SK-N-SH treated with all-trans-retinoic acid at 6 μM for 48 hours (cell line): ENCODE data around the gene CHRNG.

Source experiments
- CSDC2 ChIP-seq: fragments of 250-450 bp; sonication (Bioruptor Pico); IDR thresholded peaks from 2 replicates; pipeline ENCODE4 v1.5.0; 2020; ENCODE audit warnings: mild to moderate bottlenecking, moderate library complexity
- OSR1 ChIP-seq: fragments of 250-450 bp; sonication (Bioruptor Pico); IDR thresholded peaks from 2 replicates; pipeline ENCODE4 v1.8.0; 2022; ENCODE audit warnings: moderate library complexity, mild to moderate bottlenecking, inconsistent platforms
- PPARA ChIP-seq: fragments of 250-450 bp; sonication (Bioruptor Pico); IDR thresholded peaks from 2 replicates; pipeline ENCODE4 v1.5.0; 2020; ENCODE audit warnings: mild to moderate bottlenecking, borderline replicate concordance
- RARB ChIP-seq: fragments of 250-450 bp; sonication (Bioruptor Pico); IDR thresholded peaks from 2 replicates; pipeline ENCODE4 v1.8.0; 2021; ENCODE audit warnings: mild to moderate bottlenecking, moderate library complexity
- TCF4 ChIP-seq: fragments of 250-450 bp; sonication (Bioruptor Pico); IDR thresholded peaks from 2 replicates; pipeline ENCODE4 v1.8.0; 2021; ENCODE audit warnings: mild to moderate bottlenecking, moderate library complexity, borderline replicate concordance
- ZFP30 ChIP-seq: fragments of 450-650 bp; formaldehyde crosslinking; IDR thresholded peaks from 2 replicates; pipeline ENCODE4 v1.5.0; 2022; ENCODE audit warnings: mild to moderate bottlenecking, moderate library complexity
- ZNF565 ChIP-seq: fragments of 450-650 bp; formaldehyde crosslinking; conservative IDR thresholded peaks from 2 replicates; pipeline ENCODE4 v1.5.0; 2020; ENCODE audit warnings: low read depth, mild to moderate bottlenecking, moderate library complexity
- ZNF8 ChIP-seq: fragments of 450-650 bp; formaldehyde crosslinking; IDR thresholded peaks from 2 replicates; pipeline ENCODE4 v1.5.0; 2020; ENCODE audit warnings: mild to moderate bottlenecking, moderate library complexity
- TF ChIP-seq, protein P1 (sequence below): fragments of 250-450 bp; sonication (Bioruptor Pico); IDR thresholded peaks from 2 replicates; pipeline ENCODE4 v1.8.0; 2020; ENCODE audit warnings: mild to moderate bottlenecking, moderate library complexity, borderline replicate concordance
- TF ChIP-seq, protein P2 (sequence below): fragments of 250-450 bp; sonication (Bioruptor Pico); IDR thresholded peaks from 2 replicates; pipeline ENCODE4 v1.8.0; 2021; ENCODE audit warnings: low read depth, mild to moderate bottlenecking, moderate library complexity, borderline replicate concordance
- TF ChIP-seq, protein P3 (sequence below): fragments of 250-450 bp; sonication (Bioruptor Pico); IDR thresholded peaks from 2 replicates; pipeline ENCODE4 v1.5.1; 2021; ENCODE audit warnings: mild to moderate bottlenecking, moderate library complexity

DNA sequence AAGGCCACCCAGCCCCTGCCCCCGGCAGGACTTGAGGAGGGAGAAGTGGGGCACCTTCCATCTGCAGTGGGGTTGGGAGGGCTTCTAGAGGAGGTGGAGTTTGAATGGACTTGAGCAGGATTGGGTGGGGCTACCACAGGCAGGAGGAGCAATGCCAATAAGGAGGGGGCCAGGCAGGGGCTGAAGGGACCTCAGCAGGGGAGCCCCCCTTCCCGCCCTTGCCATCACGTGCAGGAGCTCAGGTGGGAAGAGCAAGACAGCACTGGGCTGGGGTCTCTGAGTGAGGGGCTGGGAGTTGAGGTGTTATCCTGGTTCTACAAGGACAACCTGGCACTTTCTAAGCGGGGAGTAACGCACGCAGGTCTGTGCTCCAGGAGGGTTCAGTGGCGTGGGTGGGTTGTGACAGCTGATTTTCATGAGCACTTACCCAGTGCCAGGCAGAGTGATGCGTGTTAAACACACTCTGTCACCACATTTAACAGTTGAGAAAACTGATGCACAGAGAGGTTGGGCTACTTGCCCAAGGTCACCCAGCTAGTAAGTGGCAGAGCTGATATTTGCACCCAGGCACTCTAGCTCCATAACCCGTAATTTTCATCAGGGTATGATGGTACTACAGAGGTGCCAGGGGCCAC, 8.7 kb upstream of the CHRNG start:
- TF ChIP-seq CSDC2 (no peak), ZFP30 (CRISPR knock-in tag) (no peak), OSR1 (CRISPR knock-in tag) (no peak), ZNF8 (CRISPR knock-in tag) (no peak), TCF4 (CRISPR knock-in tag) (no peak), PPARA (CRISPR knock-in tag) (no peak), RARB (CRISPR knock-in tag) (no peak), ZNF565 (CRISPR knock-in tag) (no peak)
- TF ChIP-seq, protein P1, sequence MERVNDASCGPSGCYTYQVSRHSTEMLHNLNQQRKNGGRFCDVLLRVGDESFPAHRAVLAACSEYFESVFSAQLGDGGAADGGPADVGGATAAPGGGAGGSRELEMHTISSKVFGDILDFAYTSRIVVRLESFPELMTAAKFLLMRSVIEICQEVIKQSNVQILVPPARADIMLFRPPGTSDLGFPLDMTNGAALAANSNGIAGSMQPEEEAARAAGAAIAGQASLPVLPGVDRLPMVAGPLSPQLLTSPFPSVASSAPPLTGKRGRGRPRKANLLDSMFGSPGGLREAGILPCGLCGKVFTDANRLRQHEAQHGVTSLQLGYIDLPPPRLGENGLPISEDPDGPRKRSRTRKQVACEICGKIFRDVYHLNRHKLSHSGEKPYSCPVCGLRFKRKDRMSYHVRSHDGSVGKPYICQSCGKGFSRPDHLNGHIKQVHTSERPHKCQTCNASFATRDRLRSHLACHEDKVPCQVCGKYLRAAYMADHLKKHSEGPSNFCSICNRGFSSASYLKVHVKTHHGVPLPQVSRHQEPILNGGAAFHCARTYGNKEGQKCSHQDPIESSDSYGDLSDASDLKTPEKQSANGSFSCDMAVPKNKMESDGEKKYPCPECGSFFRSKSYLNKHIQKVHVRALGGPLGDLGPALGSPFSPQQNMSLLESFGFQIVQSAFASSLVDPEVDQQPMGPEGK, result no peak
- TF ChIP-seq, protein P2, sequence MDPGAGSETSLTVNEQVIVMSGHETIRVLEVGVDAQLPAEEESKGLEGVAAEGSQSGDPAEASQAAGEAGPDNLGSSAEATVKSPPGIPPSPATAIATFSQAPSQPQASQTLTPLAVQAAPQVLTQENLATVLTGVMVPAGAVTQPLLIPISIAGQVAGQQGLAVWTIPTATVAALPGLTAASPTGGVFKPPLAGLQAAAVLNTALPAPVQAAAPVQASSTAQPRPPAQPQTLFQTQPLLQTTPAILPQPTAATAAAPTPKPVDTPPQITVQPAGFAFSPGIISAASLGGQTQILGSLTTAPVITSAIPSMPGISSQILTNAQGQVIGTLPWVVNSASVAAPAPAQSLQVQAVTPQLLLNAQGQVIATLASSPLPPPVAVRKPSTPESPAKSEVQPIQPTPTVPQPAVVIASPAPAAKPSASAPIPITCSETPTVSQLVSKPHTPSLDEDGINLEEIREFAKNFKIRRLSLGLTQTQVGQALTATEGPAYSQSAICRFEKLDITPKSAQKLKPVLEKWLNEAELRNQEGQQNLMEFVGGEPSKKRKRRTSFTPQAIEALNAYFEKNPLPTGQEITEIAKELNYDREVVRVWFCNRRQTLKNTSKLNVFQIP (CRISPR knock-in tag), result no peak
- TF ChIP-seq, protein P3, sequence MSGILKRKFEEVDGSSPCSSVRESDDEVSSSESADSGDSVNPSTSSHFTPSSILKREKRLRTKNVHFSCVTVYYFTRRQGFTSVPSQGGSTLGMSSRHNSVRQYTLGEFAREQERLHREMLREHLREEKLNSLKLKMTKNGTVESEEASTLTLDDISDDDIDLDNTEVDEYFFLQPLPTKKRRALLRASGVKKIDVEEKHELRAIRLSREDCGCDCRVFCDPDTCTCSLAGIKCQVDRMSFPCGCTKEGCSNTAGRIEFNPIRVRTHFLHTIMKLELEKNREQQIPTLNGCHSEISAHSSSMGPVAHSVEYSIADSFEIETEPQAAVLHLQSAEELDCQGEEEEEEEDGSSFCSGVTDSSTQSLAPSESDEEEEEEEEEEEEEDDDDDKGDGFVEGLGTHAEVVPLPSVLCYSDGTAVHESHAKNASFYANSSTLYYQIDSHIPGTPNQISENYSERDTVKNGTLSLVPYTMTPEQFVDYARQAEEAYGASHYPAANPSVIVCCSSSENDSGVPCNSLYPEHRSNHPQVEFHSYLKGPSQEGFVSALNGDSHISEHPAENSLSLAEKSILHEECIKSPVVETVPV, result no peak
